C4-2B (cell line): ENCODE results near the gene RPS2.
"Not testable (repeated sequence)": the region's sequence is repeated elsewhere in the genome, so short reads cannot be mapped to it uniquely, and the experiment has no call there.

Experiments used
- H3K27ac ChIP-seq: fragments of 450-650 bp; 2 replicates; pipeline ENCODE4 v1.5.1; 2017
- CTCF ChIP-seq: fragments of 450-650 bp; conservative IDR thresholded peaks from 2 replicates; pipeline ENCODE4 v1.5.1; 2017; ENCODE audit warnings: mild to moderate bottlenecking
- ZFX ChIP-seq: fragments of 450-650 bp; IDR thresholded peaks from 2 replicates; pipeline ENCODE4 v1.6.1; 2017

The RPS2 gene

GRCh38 chr16:1944612-1945199, 19.9 kb downstream of the RPS2 start:
- no peak overlapping the region for H3K27ac ChIP-seq
- TF ChIP-seq ZFX (no peak), CTCF (no peak)

GRCh38 chr16:1942810-1943726, 21.6 kb downstream of the RPS2 start, which contains the start of gene MSRB1:
Gene MSRB1, minus strand, starts transcription at chr16:1943199. Its CDS starts 43 bp downstream, at chr16:1943156.
- peak within 1 kb of the TSS; percentile 85 for H3K27ac ChIP-seq
- TF ChIP-seq CTCF, result no peak
- no peak for TF ChIP-seq ZFX

- H3K27ac ChIP-seq, result peak overlapping the region; percentile 85
- TF ChIP-seq ZFX, result no peak
- TF ChIP-seq CTCF, result no peak
These were observed 22.4 kb downstream of the RPS2 start for GRCh38 chr16:1942047-1942809.

- peak overlapping the region; percentile 85 for H3K27ac ChIP-seq
- TF ChIP-seq CTCF (no peak), ZFX (no peak)
These were observed 23.2 kb downstream of the RPS2 start for GRCh38 chr16:1941162-1942046.

- H3K27ac ChIP-seq, result no peak overlapping the region
- TF ChIP-seq ZFX (no peak), CTCF (no peak)
These were observed 24.1 kb downstream of the RPS2 start for GRCh38 chr16:1940273-1941161.

- H3K27ac ChIP-seq, result not testable (repeated sequence)
These were observed 24.8 kb downstream of the RPS2 start for GRCh38 chr16:1939833-1940232.
